ENCODE results near the gene BCKDHA. TPM values are rescaled to one million over a fixed set of nuclear protein-coding genes. Genes with fewer than 3 reads are reported as not detected.

The BCKDHA gene
- total and polyA plus RNA-seq, 2 donors (not counting 3 experiments of a cell fraction or from before 2014, with no cell fraction given), result 16.5 to 50.4 TPM

DNA sequence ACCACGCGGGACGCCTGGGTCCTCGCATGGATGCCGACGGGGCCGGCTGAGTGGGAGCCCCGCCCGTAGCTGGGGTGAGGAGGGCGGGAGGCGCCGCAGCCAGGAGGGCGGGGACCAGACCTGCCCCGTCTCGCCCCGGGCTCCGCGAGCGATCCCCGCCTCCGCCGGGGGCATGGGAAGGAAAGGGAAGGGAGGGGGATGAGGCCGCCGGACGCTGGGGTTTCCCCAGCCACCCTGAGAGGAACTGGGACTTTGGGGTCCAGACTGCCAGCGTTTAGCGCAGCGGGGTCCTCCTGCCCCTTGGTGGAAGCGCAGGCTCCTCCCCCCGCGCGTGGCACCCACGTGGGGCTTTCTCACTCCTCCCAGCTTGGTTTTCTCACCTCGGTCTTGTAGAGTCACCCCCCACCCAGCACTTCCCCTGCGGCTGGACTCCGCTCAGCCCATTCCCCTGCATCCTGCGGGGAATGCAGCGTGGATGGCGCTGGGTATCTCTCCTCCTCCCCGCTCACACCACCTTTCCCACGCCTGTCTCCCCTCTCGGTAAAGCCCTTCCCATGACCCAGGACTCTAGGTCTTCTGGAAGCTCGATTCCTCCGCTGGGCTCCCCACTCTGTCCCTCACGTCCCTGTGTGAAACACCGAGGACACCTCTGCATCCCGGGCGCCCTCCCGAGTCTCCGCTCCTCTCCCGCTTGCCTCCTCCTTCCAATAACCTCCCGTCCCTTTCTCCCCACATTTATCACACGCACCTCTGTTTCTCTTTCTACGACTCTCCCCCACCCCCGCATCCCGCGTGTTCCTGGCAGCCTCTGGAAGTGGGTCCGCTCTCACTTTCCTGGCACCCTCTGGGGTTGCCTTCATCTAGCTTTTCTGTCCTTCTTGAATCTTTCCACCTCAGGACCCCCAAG lies 46.0 kb upstream of the BCKDHA start:
- dilution Hi-C loops (cut with MboI; ENCODE audit: extremely low pct_ligation_motif_present, low sequenced_read_pairs), result no loop called here
- ChIA-PET POLR2A (interaction anchor here (0.8 to 1.5 kb wide), 4 partner anchors 12 to 30 kb away, joined by 3 to 4 read pairs (median 3); partner anchors contain the start of gene B9D2), CTCF (interaction anchor here (0.7 to 3.8 kb wide), 17 partner anchors 10 to 220 kb away, joined by 3 to 65 read pairs (median 8); partner anchors contain the start of genes B9D2, DMAC2 and HNRNPUL1)
- FAIRE-seq, result peak; percentile 44
- peak; percentile 80 for DNase-seq (ENCODE audit: low read depth, low spot score)
- BruUV-seq (replicated peaks), result TSS peak; percentile 66
- Histone ChIP-seq H4K20me1 (replicated peaks; ENCODE audit: control insufficient read depth, extremely low read depth, insufficient read depth, low read length) (no peaks in the 10 kb centered on the region), H3K79me2 (ENCODE audit: control insufficient read depth, insufficient read depth, low read length) (peaks cover 61% of the 10 kb centered on the region), H2AFZ (ENCODE audit: low read depth, low read length) (no peak overlapping the region), H3K4me3 (replicated peaks in 1 of 3; ENCODE audit: insufficient read depth in 1 of 3, low read depth in 1 of 3, low read length in 3 of 3) (peak overlapping the region; percentile 75 to 99 (median 90)), H3K27me3 (ENCODE audit: control insufficient read depth in 2 of 2, insufficient read depth in 2 of 2, low read length in 2 of 2) (no peaks in the 10 kb centered on the region), H3K9me3 (replicated peaks; ENCODE audit: control insufficient read depth, insufficient read depth, low read length) (no peaks in the 10 kb centered on the region), H3K27ac (ENCODE audit: insufficient read depth, low read depth, low read length) (peak overlapping the region; percentile 70), H3K4me1 (ENCODE audit: control insufficient read depth, extremely low read depth, insufficient read depth, low read length) (peaks cover 12% of the 10 kb centered on the region), H3K4me2 (ENCODE audit: insufficient read depth, low read length) (peak overlapping the region; percentile 73), H3K9me1 (replicated peaks; ENCODE audit: control insufficient read depth, extremely low read depth, insufficient read depth, low read length) (no peaks in the 10 kb centered on the region), H3K36me3 (ENCODE audit: control insufficient read depth in 2 of 2, extremely low read depth in 1 of 2, insufficient read depth in 2 of 2, low read length in 2 of 2) (peaks cover 2 to 8% of the 10 kb centered on the region in 2 experiments), H3K9ac (replicated peaks; ENCODE audit: extremely low read depth, insufficient read depth, low read length) (peak overlapping the region; percentile 83)
- intact Hi-C loops (cut with micrococcal nuclease), result loop anchor here (1.0 to 5.0 kb wide), 4 partner anchors 24 to 196 kb away; partner anchors contain the start of gene CCDC97
- no peak for TF ChIP-seq GATA2 (IDR thresholded peaks at IDR 0.05; ENCODE audit: insufficient read depth, insufficient read length, low read depth, low read length)
- no peak for TF ChIP-seq JUN (IDR thresholded peaks at IDR 0.05; ENCODE audit: borderline replicate concordance, insufficient read depth, insufficient read length, low read depth)
- peak; percentile 74 for TF ChIP-seq POLR2A (IDR thresholded peaks at IDR 0.05; ENCODE audit: low read depth, low read length)
- TF ChIP-seq POLR2AphosphoS5 (IDR thresholded peaks at IDR 0.05; ENCODE audit: insufficient read depth, low read depth, low read length), result peak; percentile 79
- peak; percentile 64 for TF ChIP-seq MAX (IDR thresholded peaks at IDR 0.05; ENCODE audit: insufficient read depth, insufficient read length)

Measured in endothelial cell of umbilical vein (primary cell).